HL-60 (cell line): ENCODE results near the gene TLL2.

ENCODE experiments used
- DNase-seq, 2 experiments: peaks; one replicate each; pipeline ENCODE4 v3.0.0-alpha.2; 2010 to 2020; ENCODE audit warnings: low read depth in 1 of 2, low spot score in 1 of 2
- H3K27ac ChIP-seq: fragments of 250-450 bp; sonication (Bioruptor Pico); replicated peaks from 2 replicates; pipeline ENCODE4 v1.5.1; 2020; ENCODE audit warnings: mild to moderate bottlenecking, moderate library complexity
- H3K27me3 ChIP-seq: fragments of 250-450 bp; sonication (Bioruptor Pico); 2 replicates; pipeline ENCODE4 v1.5.1; 2021; ENCODE audit warnings: mild to moderate bottlenecking, moderate library complexity; ENCODE audit not compliant: insufficient read depth, poor library complexity, severe bottlenecking
- H3K4me3 ChIP-seq: replicated peaks from 2 replicates; pipeline ENCODE4 v1.5.1; 2011; ENCODE audit warnings: mild to moderate bottlenecking, control low read depth, low read length; ENCODE audit not compliant: insufficient read depth
- GABPA ChIP-seq: IDR thresholded peaks from 2 replicates; pipeline ENCODE4 v1.6.1; 2012; ENCODE audit warnings: low read depth
- POLR2AphosphoS5 ChIP-seq: IDR thresholded peaks from 2 replicates; pipeline ENCODE4 v1.6.1; 2012; ENCODE audit warnings: low read depth
- SPI1 ChIP-seq: IDR thresholded peaks from 2 replicates; pipeline ENCODE4 v1.6.1; 2012; ENCODE audit warnings: low read depth, mild to moderate bottlenecking, borderline replicate concordance
- TF ChIP-seq, protein P1 (sequence below): IDR thresholded peaks from one replicate; pipeline ENCODE4 v1.5.1; 2011; ENCODE audit warnings: low read length, control low read depth, inconsistent platforms; ENCODE audit not compliant: insufficient read depth
- TF ChIP-seq, protein P2 (sequence below): IDR thresholded peaks from 2 replicates; pipeline ENCODE4 v1.6.1; 2012; ENCODE audit warnings: low read depth; ENCODE audit not compliant: insufficient replicate concordance

The TLL2 gene

DNA sequence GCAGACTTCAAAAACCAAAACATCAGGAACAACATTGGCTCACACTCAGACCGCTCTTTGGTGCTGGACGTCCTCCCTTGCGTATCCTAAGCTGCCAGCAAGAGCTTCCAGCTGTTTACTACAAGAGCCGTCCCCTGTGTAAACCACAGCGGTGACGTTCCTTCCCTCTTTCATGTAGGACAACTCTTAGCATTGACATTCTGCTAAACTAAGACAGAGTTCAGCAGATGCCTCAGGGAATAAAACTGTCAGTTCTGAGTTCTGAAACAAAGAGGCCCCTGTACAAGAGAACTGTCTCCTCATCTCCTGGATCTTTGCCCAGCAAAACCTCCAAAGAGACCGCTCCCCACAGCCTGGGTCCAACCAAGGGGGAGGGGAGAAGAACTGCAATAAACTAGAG, 97.1 kb downstream of the TLL2 start:
- Histone ChIP-seq H3K27me3 (peaks cover 6% of the 10 kb centered on the region), H3K4me3 (no peak overlapping the region), H3K27ac (no peak overlapping the region)
- DNase-seq: no peak
- TF ChIP-seq, protein P1, sequence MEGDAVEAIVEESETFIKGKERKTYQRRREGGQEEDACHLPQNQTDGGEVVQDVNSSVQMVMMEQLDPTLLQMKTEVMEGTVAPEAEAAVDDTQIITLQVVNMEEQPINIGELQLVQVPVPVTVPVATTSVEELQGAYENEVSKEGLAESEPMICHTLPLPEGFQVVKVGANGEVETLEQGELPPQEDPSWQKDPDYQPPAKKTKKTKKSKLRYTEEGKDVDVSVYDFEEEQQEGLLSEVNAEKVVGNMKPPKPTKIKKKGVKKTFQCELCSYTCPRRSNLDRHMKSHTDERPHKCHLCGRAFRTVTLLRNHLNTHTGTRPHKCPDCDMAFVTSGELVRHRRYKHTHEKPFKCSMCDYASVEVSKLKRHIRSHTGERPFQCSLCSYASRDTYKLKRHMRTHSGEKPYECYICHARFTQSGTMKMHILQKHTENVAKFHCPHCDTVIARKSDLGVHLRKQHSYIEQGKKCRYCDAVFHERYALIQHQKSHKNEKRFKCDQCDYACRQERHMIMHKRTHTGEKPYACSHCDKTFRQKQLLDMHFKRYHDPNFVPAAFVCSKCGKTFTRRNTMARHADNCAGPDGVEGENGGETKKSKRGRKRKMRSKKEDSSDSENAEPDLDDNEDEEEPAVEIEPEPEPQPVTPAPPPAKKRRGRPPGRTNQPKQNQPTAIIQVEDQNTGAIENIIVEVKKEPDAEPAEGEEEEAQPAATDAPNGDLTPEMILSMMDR: no peak
- TF ChIP-seq SPI1 (no peak), POLR2AphosphoS5 (no peak), GABPA (no peak)
- TF ChIP-seq, protein P2, sequence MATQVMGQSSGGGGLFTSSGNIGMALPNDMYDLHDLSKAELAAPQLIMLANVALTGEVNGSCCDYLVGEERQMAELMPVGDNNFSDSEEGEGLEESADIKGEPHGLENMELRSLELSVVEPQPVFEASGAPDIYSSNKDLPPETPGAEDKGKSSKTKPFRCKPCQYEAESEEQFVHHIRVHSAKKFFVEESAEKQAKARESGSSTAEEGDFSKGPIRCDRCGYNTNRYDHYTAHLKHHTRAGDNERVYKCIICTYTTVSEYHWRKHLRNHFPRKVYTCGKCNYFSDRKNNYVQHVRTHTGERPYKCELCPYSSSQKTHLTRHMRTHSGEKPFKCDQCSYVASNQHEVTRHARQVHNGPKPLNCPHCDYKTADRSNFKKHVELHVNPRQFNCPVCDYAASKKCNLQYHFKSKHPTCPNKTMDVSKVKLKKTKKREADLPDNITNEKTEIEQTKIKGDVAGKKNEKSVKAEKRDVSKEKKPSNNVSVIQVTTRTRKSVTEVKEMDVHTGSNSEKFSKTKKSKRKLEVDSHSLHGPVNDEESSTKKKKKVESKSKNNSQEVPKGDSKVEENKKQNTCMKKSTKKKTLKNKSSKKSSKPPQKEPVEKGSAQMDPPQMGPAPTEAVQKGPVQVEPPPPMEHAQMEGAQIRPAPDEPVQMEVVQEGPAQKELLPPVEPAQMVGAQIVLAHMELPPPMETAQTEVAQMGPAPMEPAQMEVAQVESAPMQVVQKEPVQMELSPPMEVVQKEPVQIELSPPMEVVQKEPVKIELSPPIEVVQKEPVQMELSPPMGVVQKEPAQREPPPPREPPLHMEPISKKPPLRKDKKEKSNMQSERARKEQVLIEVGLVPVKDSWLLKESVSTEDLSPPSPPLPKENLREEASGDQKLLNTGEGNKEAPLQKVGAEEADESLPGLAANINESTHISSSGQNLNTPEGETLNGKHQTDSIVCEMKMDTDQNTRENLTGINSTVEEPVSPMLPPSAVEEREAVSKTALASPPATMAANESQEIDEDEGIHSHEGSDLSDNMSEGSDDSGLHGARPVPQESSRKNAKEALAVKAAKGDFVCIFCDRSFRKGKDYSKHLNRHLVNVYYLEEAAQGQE: no peak

DNA sequence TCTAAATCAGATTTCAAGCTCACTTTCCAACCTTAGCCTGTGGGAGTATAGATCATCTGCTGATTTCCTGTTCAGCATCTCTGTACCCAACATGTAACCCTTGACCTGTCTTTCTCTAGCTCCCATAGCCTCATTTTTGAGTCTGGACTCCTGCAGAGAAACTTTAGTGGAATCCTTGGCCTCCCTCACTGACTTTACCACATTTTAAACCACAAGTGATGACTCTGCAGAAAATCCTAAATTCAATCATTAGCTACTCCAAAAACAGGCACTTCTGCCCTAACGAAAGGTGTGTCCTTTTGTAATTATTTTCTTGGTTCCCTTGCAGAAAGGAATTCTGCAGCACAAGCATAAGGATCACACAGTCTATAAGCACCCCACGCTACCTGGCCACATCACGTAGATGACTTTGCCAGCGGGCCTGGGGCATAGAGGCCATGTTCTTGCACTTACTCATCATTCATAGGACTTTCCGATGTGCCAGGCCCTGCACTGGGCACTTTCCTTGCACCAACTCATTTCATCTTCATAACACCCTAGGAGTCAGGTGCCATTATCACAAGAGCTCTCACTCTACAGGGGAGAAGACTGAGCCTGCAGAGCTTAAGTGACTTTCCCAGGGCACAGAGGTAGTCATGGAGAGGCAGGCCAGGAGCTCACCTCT, 97.7 kb downstream of the TLL2 start:
- DNase-seq: no peak
- Histone ChIP-seq H3K27ac (no peak overlapping the region), H3K27me3 (peaks cover 6% of the 10 kb centered on the region), H3K4me3 (no peak overlapping the region)
- TF ChIP-seq POLR2AphosphoS5: no peak
- TF ChIP-seq, protein P1: no peak
- no peak for TF ChIP-seq GABPA
- TF ChIP-seq, protein P2: no peak
- TF ChIP-seq SPI1: no peak

DNA sequence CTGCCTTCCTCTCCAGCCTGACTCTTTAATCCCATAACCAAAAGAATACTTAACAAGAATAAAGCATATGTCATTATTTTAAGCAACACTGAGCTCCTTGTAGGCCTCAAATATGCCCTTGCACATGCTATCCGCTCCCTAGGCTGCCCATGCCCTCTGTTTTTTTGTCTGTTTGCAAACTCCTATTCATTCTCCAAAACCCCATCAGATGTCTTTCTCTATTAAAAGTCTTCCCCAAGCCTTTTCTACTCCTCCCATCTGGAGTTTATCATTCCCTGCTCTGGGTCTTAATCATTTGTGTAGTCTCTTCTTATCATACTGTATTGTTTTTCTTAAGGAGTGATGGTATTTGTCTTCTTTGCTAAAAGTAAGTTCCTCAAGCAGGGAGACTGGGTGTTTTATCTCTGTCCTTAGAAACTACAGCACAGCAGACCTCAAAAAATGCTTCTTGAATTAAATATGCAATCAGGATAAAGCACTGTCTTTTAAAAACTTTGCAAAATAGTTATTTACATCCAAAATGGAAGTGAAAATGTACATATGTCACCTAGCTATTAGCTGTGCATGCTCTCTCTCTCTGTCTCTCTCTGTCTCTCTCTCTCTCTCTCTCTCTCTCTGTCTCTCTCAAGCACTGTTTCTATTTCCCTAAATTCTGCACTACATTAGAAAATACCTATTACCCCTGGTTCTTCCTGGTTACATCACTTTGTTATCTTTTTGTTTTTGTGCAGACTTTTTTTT, 98.4 kb downstream of the TLL2 start:
- TF ChIP-seq GABPA (no peak), SPI1 (no peak), POLR2AphosphoS5 (no peak)
- TF ChIP-seq, protein P2: no peak
- TF ChIP-seq, protein P1: no peak
- no peak overlapping the region for H3K27ac ChIP-seq
- peaks cover 6% of the 10 kb centered on the region for H3K27me3 ChIP-seq
- DNase-seq: no peak
- no peak overlapping the region for H3K4me3 ChIP-seq
